GM18511 (cell line): Measurements from ENCODE around the gene C1orf35.

Experiments
- ATAC-seq: cut with Tn5 transposase; IDR thresholded peaks from one replicate; pipeline ENCODE4 v1.9.1; 2021; ENCODE audit warnings: mild to moderate bottlenecking, moderate library complexity; ENCODE audit not compliant: unreplicated experiment

Gene C1orf35

DNA sequence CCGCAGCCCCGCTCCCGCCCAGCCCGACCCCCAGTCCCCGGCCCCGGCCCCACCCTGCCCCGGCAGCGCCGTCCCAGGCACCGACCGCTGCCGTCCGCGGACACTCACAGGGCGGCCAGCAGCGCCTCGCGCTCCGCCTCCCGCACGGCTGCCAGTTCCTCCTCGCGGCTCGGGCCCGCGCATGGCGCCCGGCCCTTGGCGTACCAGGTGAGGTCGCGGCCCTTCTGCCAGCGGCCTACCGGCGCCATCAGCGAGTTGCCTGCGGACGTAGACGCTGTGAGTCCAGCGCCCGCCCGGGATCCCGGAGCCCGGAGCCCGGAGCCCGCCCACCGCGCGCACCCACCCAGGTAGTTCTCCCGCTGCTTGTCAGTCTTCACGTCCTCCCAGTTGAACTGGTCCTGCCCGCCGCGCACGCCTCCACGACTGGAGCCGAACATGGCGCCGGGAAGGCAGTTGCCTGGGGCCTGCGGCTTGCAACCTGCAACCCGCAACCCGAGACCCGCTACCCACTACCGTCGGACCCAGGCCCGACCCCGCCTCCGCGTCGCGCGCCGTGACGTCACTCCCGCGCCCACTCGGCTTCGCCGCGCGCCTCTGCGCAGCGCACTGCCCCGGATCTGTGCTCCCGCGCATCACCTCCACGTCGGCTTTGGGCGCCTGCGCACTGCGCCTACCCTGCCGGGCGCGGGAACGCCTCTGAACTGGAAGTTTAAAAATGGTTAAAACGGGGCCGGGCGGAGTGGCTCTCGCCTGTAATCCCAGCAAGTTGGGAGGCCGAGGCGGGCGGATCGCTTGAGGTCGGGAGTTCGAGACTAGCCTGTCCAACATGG lies at the start of gene C1orf35:
TSS of gene C1orf35 (minus strand) at position 535 of the 830 bp plus-strand sequence. CDS start at position 437, 98 bp downstream.
- ATAC-seq, result peak; percentile 79

DNA sequence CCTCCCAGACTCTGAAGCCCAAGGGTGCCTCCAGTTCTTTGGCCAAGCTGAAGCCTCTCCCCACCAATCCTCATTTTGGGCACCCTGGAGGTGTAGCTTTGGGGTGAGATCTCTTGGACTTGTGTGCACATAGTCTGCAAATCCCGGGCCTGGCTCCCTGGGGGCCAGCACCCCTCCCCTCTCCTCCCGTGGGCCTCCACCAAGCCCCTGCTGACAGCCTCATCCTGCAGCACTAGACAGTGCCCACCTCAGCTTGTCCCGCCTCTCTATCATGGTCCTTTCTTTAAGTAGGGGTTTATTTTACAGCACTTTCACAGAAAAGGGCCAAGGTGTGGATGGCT lies 49.8 kb upstream of the C1orf35 start:
- no peak for ATAC-seq

DNA sequence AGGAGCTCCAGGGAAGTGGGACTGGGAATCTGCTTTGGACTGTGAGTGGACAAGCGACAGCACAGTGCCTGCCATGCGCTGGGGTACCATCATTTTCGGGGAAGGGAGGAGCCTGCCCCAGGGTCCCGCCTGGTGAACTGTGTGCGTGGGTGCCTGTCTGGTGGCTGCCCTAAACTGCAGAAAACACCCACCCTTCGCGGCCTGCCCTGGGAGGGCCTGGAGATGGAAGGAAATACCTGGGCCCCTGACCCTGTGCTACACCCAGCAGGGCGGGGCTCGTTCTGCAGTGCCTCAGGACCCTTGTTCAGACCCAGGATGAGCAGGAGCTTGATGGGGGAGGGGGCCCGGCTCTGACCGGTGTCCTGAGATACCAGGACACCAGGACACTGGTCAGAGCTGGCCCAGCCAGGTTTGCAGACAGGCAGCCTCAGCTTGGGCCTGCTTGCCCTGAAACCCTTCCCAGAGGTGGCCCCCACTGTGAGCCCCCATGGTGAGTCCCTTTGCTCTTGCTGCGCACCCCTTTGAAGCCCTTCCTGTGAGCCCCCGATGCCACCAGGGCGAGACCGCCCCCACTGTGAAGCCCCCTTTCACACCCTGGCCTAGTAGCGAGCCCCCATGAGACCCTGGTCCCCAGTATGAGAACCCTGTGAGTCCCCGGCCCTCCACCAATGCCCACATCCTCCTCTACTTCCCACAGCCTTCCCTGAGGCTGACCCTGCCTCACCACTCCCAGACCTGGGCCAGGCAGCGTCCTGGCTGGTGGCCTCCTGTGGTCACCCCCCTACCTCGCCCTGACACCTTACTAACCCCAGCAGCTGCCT lies 49.2 kb upstream of the C1orf35 start:
- ATAC-seq, result no peak

DNA sequence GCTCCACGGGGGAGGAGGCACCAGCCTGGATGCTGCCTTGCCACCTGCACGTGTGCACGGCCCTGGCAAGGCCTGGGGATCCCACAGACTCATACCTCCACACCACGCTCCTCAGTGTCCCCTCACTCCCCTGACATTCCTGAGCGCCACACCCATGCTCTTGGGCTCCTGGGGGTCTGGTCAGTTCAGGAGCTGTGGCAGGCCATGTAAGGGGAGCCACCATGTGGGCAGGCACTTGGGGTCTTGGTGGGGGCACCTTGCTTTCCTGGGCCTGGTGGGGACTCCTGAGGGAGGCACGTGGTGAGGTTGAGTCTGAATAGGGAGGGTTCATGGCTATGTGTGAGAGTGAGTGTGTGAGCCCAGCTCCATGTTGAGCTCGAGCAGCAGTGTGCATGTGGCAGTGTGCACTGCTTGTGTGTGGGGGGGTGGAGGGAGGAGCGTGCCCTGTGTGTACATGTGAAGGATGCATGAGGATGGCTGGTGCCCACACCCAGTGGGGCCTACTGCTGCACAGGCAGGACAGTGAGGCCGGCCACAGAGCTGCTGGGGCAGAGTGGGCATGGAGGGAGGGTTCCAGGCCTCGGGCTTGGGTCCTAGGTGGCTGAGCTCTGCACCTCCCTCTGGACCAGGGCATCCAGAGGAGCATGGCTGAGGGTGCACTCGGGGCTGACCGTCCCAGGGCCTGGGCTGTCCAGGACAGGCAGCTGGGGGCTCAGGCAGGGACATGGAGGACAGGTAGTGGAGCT lies 48.2 kb upstream of the C1orf35 start:
- ATAC-seq, result no peak

DNA sequence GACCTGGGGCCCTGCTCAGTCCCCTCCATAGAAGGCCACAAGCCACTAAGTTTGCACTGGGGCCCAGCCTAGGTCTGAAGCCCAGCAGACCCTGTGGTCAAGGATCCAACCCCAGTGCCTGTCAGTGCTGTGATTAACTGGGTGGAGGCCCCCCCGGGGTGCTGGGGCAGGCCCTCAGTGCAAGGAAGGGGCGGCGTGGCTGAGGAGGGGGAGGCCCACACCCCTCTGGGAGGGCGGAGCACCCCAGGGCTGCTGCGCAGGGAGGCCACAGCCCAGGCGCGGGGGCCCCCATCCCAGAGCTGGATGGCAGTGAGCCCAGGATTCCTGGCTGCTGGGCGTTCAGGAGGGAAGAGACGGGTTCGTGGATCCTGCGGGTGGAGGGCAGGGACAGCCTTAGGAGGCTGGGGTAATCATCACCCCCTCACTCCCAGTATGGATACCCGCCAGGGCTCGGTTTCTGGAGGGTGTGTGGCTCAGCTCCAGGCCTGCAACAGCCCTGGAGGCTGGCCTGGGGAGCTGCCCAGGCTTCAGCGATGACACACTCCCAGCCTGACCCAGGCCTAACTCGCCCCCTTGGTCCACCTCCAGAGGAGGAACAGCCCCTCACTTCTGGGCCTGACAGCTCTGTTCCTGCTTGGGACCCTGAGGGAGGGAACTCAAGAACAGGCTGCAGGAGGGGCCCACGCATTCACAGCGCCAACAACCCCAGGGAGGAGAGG lies 47.5 kb upstream of the C1orf35 start:
- ATAC-seq, result no peak

DNA sequence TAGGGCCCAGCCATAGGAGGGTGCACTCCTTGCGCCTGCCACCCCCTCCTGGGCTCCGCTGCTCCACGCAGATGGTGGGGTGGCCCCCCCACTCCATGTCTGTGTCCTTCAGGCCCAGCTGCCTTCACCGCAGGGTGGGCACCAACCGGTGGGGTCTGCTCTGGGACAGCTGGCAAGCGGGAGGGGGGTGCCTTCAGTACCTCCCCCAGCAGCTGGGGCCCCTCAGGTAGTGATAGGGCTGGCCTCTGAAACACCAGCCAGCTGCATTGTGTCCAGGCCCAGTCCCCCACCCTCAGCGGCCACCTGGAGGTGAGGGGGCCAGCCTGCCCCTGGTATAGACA lies 47.0 kb upstream of the C1orf35 start:
- no peak for ATAC-seq

DNA sequence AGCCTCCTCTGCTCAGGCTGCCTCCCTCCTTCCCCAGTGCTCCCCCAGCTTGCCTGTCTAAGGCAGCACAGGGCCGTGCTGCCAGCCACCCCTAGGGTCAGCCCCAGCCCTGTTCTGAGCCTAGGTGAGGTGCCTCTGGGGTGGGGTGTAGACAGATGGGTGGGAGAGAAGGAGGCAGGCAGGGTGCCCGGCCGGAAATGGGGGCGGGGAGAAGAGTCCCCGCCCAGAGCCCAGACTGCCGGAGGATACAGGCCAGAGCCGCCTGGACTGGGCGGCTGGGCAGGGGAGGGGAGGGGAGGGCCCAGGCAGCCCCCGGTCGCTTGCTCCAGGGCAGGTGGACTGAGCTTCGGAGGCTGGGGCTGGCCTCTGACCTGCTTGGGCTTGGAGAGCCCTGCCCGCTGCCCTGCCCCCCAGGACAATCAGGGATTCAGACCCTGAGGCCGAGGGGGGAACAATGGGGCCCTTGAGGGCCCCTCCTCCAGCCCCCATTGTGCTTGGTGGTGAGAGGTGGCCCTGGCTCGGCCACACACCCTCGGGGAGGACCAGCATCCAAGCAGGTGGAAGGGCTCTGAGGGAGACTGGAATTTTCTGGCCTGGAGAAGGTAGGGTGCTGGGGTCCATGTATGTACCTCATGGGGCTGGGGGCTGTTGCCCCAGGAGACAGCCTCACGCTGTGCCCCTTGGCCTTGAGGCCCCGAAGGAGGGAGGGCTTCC lies 46.4 kb upstream of the C1orf35 start, which contains the start of gene GJC2:
TSS of gene GJC2 (plus strand) at position 525 of the 714 bp plus-strand sequence. CDS start 7,829 bp downstream, outside the sequence.
- ATAC-seq, result no peak

DNA sequence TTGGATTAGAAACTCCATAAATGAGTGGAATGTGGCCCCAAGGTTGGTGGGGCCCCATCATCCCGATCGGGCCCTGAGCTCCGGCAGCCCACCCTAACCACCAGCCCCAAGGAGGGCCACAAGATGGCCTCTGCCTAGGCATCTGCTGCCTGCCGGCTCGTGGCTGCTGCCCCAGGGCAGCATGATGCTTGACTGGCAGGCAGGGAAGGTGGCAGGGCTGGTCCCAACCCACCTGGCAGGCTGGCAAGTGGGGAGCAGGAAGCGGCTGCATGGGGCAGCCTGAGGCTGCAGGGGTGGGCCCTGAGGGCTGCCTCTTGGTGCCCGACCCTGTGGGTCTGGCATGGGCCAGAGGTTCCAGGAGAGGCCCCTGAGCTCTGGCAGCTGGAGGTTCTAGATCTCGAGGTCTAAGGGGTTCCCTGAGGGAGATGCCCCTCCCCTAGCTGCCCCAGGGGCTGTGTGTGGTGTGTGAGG lies 45.8 kb upstream of the C1orf35 start:
- no peak for ATAC-seq

DNA sequence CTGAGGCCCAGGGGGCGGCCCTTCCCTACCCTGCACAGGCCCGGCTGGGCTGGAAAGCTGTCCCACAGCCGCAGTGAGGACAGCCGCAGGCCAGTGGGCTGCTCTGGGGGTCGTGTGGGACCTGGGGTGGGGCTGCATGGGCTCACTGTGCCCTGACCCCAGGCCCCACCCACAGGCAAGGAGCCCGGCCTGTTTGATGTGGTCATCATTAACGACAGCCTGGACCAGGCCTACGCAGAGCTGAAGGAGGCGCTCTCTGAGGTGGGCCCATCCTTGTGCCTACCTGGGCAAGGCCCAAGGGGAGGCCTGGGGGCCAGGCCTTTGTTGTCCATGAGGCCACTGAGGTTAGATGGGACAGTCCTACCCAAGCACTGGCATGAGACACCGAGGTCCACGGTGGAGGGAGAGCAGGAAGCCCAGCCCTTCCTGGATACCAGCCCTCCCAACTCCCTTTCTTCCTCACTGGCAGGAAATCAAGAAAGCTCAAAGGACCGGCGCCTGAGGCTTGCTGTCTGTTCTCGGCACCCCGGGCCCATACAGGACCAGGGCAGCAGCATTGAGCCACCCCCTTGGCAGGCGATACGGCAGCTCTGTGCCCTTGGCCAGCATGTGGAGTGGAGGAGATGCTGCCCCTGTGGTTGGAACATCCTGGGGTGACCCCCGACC lies 45.2 kb upstream of the C1orf35 start:
- ATAC-seq, result no peak

DNA sequence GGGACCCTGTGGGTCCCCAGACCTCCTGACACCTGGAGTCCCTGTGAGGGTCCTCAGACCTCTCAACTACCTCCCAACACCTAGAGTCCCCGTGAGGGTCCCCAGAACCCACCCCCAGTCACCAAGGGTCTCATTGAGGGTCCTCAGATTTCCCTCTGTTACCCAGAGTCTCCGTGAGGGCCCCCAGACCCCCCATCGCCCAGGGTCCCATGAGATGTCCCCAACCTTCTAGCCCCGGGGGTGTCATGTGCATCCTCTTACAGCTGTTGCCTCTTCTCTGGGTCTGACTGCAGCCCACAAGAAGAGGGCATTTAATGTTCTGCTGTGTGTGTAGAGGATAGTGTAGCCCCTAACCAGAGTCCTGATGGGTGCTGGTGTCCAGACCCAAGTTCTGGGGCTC lies 44.6 kb upstream of the C1orf35 start:
- ATAC-seq, result no peak

DNA sequence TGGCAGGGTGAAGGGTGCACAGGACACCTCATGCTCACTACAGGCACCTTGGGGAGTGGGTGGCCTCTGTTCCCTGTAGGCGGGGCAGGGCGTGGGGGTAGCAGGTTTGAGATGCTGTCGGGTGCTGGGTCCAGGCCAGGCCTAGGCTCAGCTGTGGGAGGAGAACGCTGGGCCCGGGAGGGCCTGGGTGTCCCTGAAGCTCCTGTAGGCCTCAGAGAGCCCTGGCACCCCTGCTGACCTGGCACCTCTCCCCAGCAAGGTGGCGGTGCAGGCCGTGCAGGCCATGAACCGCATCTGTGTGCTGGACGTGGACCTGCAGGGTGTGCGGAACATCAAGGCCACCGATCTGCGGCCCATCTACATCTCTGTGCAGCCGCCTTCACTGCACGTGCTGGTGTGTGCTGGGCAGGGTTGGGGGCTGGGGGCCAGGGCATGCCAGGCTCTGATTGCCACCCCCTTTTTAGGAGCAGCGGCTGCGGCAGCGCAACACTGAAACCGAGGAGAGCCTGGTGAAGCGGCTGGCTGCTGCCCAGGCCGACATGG lies 44.1 kb upstream of the C1orf35 start:
- ATAC-seq, result no peak

DNA sequence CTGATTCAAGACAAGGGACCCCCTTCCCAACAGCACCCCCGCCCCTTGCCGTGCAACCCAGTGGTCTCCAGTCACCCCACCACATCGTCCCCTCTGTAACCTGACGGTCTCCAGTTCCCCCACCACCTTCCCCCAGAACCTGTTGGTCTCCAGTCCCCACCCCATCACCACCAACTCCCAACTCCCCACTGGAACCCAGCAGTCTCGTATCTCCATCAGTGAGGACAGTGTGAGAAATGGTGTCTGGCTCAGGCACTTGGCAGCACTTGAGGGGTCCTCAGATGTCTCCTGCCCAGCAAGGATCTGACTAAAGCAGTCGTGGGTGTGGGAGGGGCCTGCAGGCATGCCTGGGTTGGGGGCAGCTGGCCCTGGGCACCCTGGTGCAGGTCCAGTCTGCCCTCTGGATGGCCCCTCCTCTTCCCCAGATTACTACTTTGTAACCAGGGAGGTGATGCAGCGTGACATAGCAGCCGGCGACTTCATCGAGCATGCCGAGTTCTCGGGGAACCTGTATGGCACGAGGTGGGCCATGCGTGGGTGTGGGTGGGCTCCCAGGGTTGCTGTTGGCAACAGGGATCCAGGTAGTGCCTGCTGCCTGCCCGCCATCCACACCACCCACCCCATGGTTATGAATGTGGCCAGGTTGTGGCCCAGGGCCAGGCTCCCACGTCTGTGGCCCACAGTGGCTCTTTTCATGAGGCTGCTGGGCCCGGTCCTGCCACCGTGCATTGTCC lies 43.5 kb upstream of the C1orf35 start:
- no peak for ATAC-seq

DNA sequence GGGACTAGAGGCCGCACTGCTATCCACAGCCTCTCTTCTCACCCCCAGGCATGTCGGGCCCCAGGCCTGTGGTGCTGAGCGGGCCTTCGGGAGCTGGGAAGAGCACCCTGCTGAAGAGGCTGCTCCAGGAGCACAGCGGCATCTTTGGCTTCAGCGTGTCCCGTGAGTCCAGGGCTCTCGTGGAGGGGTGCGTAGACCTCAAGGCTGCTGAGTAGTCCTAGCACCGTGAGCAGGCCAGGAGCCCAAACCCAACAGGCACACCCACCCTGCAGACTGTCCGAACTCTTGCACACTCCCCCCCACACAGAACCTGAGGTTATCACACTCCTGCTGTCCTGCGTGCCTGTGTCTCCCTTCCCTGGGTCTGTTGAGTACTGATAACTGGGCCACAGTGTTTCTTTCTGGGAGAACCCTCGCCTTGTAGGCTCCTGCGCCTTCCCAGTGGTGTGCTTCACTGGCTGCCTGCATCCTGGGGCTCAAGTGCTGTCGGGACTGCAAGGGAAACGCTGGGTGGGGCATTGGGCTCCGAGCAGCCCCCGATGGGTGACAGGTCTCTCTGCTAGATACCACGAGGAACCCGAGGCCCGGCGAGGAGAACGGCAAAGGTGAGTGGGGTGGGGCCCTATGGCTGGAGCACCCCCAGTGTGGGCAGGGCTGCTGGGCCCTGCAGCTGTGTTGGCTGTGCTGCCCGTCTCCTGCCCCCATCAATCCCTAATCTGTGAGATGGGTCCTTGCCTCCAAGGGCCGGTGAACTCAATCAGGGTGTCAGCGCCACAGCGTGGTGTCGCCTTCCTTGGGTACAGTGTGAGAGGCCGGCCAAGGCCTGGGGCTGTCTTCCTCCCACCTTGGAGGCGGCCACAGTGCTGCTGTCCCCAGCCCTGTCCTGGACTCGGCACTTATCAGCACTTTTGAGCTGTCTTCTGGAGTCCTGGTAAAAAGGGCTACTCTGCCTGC lies 42.6 kb upstream of the C1orf35 start:
- ATAC-seq, result no peak

DNA sequence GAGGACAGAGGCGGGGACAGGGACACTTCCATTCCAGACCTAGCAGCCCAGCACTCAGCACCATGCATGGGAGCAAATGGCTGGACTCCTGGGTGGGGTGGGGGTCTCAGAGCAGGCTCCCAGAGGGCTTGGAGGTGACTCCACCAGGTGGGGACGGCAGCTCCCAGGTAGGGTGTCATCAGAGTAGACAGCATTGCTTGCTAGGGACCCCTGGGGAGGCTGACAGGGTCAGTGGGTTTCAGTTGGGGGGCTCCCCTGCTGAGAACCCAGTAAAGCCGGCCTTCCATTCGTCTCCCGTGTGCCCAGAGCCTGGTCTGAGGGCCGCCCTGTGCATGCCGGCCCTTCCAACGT lies 41.8 kb upstream of the C1orf35 start:
- no peak for ATAC-seq

DNA sequence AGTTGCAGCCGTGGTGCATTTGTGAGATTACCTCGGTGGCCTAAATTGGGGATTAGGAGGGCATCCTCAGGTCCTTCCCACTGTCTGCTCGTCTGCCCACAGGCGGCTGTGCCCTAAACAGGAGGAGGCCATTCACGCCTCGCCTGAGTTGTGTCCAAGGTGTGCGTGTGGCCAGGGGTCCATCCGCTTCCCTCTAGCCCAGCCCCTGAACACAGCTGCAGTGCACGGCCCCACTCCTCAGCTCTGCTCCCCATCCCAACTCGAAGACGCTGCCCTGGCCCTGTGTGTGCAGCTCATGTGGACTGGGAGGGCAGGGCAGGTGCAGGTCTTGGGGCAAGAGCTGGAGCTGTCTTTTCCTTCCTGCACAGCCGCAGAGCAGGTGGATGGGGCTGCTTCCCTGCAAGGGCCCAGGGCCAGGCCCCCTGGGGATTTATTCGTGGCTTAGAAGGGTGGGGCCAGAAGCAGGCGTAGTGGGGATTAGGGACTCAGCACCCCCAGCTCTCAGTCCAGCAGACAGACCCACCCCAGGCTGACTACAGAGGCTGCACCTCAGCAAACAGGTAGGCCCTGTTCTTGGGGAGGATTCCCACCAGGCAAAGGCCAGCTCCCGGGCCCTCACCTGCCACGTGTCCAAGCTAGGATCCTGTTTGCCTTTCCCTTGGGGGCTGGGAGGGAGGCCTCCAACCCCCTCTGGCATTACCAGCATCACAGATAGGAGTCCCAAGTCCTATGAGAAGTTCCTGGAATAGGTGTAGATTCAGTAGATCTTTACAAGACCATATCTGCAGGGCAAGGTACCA lies 41.3 kb upstream of the C1orf35 start:
- no peak for ATAC-seq

DNA sequence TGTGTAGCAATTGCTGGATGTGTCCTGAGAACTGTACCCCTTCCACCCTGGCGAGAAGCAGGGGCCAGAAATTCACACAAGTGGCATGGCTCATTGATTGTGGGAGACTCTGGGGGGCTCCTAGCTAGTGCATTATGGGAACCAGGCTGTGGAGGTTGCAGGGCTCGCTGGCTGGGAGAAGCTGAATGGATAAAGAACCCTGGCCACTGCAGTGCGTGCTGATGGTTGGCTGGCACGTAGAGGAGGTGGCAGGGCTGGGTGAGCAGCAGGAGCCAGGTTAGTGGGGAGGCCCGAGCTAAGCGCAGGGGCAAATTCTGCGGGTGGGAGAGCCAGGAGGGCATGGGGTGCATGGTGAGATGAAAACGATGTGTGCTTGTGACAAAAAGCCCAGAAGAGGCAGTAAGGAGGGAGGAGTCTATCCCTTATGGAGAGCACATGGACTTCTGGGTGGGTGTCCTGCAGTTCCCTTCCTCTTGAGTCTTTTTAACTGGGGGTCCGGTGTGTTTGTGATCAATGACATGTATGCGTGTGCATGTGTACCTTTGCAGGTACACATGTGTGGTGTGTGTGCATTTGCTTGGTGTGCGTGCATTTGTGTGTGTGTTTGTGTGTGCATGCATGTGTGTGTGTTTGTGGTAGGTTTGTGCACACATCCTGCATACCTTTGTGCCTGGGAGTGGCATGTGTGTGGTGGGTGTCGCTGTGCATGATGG lies 40.5 kb upstream of the C1orf35 start:
- no peak for ATAC-seq
